SK-N-SH (cell line): ENCODE results near the gene PLCL2.

ENCODE experiments used
- POLR2AphosphoS5 ChIP-seq: IDR thresholded peaks from 2 replicates; pipeline ENCODE4 v1.6.1; 2012; ENCODE audit warnings: low read depth, low read length
- TEAD4 ChIP-seq: IDR thresholded peaks from 2 replicates; pipeline ENCODE4 v1.4.0; 2012; ENCODE audit warnings: mild to moderate bottlenecking, borderline replicate concordance; ENCODE audit not compliant: insufficient read depth
- TF ChIP-seq, protein P1 (sequence below): fragments of 200-600 bp; sonication (generic); IDR thresholded peaks from 2 replicates; pipeline ENCODE4 v1.6.1; 2017; ENCODE audit warnings: antibody characterized with exemption, mild to moderate bottlenecking, moderate library complexity

DNA sequence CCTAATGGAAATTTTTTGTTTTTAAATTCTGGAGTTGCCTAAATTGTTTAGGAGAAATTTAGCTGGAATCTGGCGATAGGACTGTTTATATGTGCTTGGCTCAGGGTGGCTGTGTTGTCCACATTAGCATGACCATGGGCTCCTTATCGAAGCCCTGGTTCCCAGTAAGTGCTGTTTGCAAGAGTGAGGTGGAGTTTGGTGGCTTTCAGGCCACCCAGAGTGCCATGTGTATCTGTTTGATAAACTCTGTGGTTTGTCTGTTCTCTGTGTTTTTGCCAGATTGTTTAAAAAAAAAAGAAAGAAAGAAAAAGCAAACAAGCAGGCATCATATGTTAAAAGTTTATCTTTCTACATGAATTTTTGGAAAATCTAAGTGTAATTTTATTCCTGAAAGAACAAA lies 51.5 kb downstream of the PLCL2 start:
- TF ChIP-seq, protein P1, sequence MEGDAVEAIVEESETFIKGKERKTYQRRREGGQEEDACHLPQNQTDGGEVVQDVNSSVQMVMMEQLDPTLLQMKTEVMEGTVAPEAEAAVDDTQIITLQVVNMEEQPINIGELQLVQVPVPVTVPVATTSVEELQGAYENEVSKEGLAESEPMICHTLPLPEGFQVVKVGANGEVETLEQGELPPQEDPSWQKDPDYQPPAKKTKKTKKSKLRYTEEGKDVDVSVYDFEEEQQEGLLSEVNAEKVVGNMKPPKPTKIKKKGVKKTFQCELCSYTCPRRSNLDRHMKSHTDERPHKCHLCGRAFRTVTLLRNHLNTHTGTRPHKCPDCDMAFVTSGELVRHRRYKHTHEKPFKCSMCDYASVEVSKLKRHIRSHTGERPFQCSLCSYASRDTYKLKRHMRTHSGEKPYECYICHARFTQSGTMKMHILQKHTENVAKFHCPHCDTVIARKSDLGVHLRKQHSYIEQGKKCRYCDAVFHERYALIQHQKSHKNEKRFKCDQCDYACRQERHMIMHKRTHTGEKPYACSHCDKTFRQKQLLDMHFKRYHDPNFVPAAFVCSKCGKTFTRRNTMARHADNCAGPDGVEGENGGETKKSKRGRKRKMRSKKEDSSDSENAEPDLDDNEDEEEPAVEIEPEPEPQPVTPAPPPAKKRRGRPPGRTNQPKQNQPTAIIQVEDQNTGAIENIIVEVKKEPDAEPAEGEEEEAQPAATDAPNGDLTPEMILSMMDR = no peak
- no peak for TF ChIP-seq POLR2AphosphoS5
- TF ChIP-seq TEAD4 = no peak
